Measurements from ENCODE around the gene ST3GAL5.
"Not testable (repeated sequence)": the region's sequence is repeated elsewhere in the genome, so short reads cannot be mapped to it uniquely, and the experiment has no call there.

ST3GAL5 gene

DNA sequence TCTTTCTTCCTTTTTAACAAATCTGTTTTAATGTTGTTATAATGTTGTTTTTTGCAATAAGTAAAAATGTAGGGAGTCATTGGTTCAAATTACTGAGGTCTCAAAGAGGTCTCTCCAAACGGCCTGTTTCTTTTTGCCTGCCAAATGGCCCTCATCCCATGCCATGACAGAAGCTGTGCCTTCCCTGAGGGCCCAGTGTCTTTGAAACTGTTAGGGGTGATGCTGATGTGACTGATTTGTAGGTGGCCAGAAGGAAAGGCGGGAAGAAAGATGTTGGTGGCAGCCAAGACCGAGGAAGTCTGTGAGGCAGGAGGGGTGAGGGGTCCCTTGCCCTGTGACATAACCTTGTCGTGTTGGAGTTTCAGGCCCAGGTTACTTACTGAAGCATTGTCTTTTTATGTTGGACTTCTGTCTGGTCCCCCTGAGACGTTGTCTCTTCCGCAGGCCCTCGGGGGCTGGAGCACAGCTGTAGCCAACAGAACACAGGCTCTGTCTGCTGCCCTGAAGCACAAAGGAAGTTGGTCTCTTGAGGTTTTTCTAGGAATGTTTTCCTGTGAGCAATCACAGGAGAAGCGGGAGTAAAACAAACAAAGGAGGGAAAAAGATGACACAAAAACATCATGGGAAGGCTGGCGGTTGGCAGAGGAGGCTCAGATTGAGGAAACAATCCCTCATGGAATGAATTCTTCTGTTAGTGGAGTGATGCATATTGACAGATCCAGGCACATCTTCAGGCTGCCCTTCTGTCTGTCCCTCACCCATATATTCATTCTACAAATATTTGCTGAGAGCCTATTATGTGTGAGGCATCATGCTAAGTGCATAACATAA lies 4.9 kb upstream of the ST3GAL5 start:
- no peak for DNase-seq (ENCODE audit: low spot score)

DNA sequence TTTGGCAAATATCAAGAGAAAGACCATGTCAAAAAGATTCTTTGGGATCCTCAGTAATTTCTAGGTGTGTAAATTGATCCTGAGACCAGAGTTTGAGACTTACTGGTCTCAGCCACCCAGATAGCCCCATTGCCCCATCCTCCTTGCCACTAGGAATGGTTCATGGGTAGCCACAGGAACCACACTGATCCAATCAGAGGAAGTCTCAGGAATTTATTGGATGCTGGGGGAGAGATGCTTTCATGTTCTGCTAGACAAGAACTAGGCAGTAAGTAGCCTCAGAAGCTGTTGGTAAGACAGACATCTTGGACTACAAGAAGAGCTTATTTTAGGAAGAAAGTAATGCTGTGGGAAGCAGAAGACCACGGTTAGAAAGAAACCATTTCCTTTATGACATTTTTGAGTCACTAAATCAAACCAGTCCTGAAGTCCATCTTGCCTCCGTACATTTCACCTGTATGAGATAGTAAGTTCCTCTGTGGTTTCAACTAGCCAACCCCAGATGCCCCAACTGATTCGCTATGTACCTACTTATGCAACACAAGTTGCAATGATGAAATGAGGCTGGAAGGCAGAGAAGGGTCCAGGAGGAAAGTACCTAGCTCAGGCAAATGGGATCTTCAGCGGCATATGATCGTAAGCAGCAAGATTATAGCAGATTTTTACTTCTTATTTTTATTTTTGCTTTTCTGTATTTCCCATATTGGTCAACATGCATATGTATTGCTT lies 3.6 kb upstream of the ST3GAL5 start:
- DNase-seq (ENCODE audit: low spot score): no peak

DNA sequence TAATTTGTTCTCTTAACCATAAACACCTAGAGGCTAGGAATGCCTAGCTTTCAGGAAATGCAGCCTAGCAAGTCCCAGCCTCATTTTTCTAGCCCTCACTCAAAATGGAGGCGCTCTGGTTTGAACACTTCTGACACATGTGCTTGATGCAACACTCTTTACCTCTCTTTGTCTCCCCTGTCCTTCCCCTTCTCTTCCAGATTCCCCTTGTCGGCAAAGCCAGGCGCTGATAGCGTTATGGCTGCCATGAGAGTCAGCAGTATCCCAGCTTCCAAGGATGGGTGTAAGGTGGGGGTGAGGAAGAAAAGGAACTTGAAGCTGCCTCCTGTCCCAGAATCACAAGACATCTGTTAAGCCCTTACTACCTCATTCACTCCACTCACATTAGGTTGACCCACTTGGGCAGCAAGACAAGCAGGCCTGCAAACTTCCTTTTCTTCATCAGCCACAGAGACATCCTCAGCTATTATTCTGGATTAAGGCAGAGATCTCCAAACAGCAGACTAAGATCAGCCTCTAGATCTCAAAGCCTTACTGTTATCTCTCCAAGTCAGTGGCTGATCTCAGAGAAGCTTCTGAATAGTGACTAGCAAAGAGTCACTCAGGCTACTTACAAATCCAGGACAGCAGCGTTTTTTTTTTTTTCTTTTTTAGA lies 1.9 kb upstream of the ST3GAL5 start:
- DNase-seq (ENCODE audit: low spot score): no peak

DNA sequence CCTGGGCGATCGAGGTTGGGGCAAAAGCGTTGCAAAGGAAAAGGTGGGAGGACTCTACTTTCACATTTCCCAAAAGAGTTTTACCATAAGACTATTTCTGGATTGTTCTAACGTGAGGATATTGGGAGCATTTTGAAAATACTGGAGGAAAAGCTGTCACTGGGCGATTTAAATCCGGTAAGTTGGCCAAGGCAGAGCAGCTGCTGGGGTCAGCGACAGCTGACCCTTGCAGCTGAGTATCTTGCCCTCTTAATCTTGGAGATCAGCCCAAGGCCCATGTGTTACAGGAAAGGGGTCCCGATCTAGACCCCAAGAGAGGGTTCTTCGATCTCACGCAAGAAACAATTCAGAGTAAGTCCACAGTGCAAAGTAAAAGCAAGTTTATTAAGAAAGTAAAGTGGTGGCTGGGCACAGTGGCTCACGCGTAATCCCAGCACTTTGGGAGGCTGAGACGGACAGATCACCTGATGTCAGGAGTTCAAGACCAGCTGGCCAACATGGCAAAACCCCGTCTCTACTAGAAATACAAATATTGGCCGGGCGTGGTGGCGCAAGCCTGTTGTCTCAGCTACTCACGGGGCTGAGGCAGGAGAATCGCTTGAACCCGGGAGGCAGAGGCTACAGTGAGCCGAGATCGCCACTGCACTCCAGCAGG lies 964 bp upstream of the ST3GAL5 start:
- no peak for DNase-seq (ENCODE audit: low spot score)

DNA sequence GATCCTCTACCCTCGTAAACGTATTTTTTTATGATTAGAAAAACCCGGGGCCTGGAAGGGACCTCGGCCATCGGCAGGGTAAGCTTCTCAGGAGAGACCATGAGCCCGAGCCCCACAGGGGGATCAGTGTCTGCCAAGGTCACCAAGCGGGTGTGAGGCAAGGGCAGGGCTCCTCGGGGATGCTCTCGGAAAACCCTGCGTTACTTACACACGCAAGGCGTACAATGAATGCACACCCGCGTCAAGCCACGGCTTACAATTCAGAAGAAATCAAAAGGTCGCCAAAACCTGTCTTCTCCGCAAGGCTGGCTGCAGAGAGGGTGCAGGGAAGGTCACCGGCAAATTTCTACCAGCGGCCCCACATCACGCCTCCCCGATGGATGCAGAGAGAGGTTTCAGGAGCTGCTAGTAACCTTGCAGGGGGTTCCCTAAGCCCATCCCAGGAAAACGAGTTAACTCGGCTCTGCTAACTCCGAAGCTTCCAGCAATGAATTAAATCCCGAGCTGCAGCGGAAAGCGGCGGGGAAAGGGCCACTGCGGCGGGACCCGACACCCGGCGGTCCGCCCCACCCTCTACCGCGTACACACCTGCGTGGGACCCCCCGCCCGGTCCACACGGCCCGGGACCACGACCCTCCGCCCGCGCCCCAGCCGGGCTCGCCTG lies 638 bp downstream of the ST3GAL5 start:
- DNase-seq (ENCODE audit: low spot score): peak; percentile 20

DNA sequence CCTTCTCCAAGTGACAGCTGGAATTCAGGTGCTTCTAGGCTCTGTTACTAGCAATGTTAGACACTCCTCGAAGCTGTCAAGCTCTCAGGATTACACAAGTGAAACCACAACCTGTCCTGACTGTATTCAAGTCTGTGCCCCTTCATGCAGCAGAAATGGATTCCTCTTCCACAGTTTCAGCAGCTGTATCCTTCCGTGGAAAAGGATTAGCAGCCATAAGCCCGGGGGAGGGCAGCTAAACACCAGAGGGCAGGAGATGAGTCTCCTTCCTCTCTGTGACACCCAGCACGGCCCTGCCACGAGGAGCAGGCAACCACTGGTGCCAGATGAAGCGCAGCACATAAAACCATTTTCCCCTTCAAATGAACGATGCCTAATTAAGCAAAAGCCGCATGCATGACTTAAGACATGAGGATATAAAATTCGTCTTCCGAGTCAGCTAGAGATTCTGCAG lies 1.2 kb downstream of the ST3GAL5 start:
- peak; percentile 36 for DNase-seq (ENCODE audit: low spot score)

DNA sequence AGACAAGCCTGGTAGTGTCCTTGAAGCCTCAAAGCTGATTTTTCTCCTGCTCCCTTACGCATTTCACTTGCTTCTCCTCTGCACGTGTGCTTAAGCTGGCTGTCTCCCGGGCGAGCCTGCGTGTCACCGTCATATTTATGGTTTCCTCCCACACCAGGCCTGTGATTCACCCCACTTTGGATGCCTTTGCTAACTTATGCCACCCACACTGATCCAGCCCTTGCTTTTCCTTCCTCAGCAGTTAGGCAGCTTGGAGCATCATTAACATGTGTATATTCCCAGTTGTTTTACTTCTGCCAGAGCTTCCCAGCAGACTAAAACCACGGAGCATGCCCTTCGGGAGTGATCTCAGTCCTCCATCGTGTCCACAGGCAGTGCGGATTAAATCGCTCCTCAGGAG lies 2.2 kb downstream of the ST3GAL5 start:
- DNase-seq (ENCODE audit: low spot score): no peak

DNA sequence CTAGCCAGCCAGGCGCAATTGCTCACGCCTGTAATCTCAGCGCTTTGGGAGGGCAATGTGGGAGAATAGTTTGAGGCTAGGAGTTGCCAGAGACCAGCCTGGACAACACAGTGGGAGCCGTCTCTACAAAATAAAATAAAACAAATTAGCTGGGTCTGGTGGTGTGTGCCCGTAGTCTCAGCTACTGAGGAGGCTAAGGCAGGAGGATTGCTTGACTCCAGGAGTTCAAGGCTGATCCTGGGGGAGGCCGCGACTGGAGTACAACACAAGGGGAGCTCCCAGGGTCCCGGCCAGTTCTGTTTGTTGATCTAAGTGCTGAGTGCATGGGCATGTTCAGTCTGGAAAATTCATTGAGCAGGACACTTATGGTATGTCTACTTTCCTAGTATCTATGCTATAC lies 2.6 kb downstream of the ST3GAL5 start:
- no peak for DNase-seq (ENCODE audit: low spot score)

DNA sequence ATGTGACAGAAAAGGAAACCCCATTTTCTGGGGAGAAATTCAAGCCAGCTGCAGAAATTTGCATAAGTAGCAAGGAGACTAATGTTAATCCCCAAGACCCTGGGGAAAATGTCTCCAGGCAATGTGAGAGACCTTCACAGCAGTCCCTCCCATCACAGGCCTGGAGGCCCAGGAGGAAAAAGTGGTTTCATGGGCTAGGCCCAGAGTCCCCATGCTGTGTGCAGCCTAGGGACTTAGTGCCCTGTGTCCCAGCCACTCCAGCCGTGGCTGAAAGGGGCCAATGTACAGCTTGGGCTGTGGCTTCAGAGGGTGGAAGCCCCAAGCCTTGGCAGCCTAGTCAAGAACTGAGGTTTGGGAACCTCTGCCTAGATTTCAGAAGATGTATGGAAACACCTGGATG lies 7.0 kb downstream of the ST3GAL5 start:
- not testable (repeated sequence) for DNase-seq (ENCODE audit: low spot score)

DNA sequence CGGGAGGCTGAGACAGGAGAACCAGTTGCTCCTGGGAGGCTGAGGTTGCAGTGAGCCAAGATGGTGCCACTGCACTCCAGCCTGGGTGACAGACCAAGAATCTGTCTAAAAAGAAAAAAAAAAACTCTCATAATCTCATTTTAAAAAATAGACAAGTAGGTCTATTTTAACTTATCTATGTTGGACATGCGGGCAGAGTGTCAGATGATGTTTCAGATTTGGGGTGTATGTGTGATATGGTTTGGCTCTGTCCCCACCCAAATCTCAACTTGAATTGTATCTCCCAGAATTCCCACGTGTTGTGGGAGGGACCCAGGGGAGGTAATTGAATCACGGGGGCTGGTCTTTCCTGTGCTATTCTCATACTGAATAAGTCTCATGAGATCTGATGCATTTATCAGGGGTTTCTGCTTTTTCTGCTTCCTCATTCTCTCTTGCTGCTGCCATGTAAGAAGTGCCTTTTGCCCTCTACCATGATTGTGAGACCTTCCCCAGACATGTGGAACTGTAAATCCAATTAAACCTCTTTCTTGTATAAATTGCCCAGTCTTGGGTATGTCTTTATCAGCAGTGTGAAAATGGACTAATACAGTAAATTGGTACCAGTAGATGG lies 8.0 kb downstream of the ST3GAL5 start:
- not testable (repeated sequence) for DNase-seq (ENCODE audit: low spot score)

DNA sequence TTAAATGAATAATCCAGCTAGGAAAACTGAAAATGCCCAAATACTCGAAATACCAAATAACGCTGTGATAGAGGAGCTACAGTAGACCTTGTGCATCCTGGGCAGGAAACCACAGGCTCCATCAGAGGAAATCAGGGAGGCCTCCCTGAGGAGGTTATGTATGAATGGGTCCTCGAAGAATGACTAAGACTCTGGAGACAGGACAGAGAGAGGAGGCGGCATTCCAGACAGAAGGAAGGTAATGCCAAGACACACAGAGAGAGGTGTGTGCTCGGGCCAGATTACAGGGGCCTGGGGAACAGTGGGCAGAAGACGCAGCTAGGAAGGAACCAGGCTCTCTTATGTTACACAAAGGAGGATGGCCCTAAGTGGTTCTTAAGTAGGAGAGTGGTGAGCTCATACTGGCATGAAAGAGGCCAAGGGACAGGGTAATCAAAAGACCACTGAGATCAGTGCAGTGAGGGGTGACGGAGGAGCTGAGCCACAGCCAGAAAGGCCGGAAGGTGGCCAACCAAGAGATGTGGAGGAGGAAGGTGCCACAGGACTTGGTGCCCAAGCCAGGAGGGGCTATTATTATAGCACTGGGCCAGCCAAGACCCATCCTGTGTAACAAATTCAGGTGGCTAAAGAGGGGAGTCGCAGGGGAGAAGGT lies 9.9 kb downstream of the ST3GAL5 start:
- no peak for DNase-seq (ENCODE audit: low spot score)

DNA sequence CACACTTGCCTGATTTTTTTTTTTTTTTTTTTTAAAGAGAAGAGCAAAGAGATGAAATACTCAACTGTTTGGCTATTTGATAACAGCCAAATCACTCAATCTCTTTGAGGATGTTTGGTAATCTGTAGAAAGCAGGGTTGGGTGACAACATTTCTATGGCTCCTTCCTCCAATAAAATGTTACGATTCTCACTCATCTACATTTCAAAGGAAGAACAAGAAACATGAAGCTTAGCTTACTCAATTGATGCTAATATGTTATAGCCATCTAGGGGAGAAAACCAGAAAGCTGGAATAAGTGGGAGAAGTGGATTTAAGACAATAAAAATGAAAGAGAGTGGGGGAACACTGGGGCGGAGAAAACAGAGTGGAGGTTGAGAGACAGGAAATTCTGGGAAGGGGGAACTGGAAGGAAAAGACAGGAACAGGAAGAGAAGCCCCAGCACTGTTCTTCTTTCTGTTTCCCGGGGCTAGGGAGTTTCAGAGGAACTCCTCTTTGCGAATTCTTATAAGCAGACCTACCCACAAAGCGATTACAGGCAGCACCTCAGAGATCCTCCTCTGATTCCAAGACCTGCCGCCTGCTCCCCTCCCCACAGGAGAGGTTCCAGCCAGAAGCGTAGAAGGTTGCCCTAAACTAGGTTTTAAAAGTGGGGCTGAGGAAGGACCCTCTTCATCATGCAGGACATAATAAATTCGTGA lies 13.3 kb downstream of the ST3GAL5 start:
- DNase-seq (ENCODE audit: low spot score): no peak

DNA sequence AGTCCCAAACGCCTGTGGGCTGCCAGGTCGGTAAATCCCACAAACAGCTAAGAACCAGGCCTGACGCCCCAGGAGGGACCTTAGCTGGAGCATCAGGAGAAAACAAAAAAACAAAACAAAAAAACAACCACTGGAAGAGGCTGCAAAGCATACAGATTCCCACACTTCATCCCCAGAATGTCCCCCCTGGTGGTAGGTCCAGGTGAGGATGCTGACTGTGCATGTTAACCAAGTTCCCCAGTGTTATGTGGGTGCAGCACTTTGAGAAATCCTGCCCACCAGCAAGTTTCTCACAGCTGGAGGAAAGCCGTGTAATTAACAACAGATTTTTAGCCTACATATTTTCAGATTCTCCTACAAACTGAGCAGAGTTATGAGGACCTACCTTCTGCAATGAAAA lies 15.1 kb downstream of the ST3GAL5 start:
- DNase-seq (ENCODE audit: low spot score): peak; percentile 28

DNA sequence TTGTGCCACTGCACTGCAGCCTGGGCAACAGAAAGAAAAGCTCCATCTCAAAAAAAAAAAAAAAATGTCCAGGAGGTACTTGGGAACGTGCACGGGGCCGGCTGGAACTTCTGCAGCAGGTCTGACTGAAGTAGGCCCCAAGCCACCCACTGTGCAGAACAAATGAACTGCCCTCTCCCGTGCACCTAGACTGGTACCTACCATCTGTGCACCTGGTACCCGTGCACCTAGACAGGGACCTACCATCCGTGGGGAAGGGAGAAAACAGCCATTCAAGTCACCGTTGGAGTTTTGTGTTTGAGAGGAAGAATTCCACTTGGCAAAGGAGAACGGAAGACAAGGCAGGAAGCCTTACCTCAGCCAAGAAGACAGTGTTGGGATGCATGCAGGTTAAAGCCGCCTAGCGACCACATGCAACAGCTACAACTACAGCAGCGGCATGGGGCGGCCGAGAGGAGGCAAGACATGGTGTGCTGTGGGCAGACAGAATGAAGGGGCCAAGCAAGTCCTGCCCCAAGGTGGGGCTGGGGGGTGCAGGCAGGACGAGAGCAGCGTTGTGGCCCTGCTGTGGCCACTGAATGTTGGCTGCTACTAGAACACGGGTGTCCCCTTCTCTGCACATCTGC lies 16.1 kb downstream of the ST3GAL5 start:
- DNase-seq (ENCODE audit: low spot score): no peak

DNA sequence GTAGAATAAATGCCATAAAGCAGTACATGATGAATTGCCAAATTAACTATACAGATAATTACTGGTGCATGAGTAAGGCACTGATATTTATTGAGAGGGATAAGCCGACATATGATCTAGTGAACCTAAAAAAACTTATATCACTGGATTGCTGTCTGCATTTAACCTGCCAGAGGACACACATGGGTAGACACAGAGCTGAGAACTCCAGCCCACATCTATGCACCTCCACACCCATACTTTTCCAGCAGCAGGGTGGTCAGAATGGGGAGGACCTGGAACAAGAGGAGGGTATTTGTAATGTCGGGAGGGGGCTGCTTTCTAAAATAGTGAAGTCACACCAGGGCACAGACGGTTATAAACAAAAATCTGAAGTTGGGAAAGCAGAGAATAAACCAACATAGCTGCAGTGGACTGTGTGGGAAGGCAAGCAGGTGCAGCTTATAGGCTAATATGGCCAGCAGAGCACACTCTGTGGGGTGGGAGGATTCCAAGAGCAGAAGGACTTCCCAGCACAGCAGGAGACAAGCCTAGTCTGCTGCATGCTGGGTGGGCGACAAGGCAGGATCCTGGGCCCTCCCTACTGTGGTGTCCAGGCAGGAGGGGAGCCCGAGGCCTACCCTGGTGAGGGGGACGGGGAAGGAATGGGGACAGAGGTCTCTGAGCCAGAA lies 17.2 kb downstream of the ST3GAL5 start:
- DNase-seq (ENCODE audit: low spot score): no peak

DNA sequence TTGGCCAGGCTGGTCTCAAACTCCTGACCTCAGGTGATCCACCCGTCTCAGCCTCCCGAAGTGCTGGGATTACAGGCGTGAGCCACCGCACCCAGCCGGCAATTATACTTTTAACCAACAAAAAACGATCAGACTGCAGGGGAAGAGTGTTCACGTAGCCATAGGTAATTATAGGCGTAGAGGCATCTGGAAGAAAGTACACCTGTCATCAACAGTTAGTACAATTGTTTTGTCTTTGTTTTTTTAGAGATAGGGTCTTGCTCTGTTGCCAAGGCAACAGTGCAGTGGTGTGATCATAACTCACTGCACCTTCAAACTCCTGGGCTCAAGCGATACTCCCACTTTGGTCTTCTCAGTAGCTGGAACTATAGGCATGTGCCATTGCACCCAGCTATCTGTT lies 20.0 kb downstream of the ST3GAL5 start:
- DNase-seq (ENCODE audit: low spot score): no peak

DNA sequence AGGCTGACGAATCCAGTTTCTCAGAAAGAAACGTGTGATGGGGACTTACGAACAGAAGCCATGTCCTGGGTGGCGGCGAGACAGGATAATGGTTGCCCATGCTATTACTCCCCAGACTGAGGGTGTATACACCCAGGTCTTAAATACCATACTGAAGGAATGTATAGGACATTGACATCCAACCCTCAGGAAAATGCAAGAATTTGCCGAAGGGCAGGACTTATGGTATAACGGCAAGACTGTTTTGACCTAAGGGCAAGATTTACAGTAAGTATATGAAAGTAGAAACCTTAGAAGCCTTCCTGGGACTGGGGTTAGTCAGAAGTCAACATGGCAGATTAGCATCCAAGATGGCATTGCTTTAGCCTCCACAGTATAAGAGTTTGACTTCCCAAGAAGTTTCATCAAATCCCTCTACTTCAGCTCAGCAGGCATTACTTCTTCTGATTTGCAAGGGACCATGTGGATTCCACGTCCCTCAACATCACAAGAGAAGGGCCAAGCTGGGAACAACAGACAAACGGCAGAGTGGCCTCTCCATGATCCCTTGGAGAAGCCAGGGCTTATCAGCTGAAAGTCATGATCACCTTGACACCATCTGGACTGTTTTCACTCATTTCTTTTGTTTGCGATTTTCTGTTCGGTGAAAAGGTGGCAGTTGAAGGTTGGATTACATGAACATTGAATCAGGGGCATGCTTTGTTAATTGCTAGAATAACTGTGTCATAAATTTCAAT lies 21.1 kb downstream of the ST3GAL5 start:
- DNase-seq (ENCODE audit: low spot score): no peak

DNA sequence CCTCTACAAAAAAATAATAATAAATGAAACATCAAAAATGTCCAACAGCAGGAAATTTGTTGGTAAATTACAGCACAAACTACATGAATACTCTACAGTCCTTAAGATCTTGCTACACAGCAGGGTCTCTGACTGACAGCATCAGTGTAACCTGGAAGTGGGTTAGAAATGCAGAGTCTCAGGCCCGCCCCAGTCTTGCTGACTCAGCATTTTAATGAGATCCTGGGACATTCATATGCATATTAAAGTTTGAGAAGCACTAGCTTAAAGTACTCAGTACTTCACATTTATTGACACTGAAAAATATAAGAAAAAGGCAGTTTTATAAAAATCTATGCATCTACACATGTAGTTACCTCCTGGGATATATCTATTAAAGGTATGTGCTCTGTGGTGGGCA lies 21.7 kb downstream of the ST3GAL5 start:
- no peak for DNase-seq (ENCODE audit: low spot score)
